ENCODE measurements around the gene SMAP1. TPM values are rescaled to one million over a fixed set of nuclear protein-coding genes. Genes with fewer than 3 reads are reported as not detected.

SMAP1 gene
- total RNA-seq, 1 donor from 2014 or later, result 32.1 TPM

DNA sequence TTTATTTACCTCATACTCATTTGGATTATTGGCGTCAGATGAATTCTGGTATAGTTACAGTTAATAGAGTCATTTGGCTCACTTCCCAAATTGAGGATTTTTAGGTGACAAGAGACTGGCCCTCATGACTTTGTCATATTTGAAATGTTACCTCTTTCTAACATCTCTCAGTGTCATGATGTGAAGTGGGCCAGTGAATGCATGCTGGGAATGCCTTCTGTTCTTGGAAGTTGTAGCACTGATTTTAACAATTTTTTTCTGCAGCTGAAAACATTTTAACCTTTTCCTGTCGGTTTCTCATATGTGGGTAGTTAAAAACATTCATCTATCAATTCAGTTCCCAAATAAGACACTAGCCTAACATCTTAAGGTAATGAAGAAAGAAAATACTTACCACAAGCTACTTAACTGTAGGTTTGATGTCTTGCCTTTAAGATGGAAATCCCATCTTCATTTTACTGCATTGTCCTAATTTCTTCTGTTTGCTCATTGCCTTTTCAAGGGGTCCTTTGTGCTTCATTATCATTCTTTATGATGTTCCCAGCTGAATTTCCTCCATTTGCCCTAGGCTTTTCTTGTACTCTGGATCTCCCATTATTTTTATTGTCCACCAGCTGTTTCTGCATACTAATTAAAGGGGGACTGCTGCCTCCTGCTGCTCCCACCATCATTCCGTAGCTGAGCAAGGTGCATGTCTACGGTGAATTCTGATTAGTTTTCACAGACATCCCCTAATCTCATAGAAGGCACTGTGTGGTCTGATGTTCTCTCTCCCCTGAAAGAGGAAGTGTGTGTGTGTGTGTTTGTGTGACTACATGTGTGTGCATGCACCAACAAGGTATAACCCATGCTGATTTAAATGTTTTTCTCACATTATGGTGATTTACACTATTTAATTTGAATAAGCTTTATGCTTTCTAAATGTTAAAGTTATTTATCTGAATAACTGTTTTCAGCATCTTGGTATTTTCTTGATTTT, 179.7 kb downstream of the SMAP1 start:
- TF ChIP-seq, protein P1, sequence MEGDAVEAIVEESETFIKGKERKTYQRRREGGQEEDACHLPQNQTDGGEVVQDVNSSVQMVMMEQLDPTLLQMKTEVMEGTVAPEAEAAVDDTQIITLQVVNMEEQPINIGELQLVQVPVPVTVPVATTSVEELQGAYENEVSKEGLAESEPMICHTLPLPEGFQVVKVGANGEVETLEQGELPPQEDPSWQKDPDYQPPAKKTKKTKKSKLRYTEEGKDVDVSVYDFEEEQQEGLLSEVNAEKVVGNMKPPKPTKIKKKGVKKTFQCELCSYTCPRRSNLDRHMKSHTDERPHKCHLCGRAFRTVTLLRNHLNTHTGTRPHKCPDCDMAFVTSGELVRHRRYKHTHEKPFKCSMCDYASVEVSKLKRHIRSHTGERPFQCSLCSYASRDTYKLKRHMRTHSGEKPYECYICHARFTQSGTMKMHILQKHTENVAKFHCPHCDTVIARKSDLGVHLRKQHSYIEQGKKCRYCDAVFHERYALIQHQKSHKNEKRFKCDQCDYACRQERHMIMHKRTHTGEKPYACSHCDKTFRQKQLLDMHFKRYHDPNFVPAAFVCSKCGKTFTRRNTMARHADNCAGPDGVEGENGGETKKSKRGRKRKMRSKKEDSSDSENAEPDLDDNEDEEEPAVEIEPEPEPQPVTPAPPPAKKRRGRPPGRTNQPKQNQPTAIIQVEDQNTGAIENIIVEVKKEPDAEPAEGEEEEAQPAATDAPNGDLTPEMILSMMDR (IDR thresholded peaks at IDR 0.05; ENCODE audit: borderline replicate concordance), result no peak
- Histone ChIP-seq H3K27me3 (ENCODE audit: low read depth) (no peaks in the 10 kb centered on the region), H3K36me3 (peaks cover 2% of the 10 kb centered on the region), H3K4me1 (no peaks in the 10 kb centered on the region), H3K9me3 (replicated peaks) (no peaks in the 10 kb centered on the region), H3K27ac (replicated peaks) (no peak overlapping the region), H3K4me3 (no peak overlapping the region)
- DNase-seq, result no peak
- intact Hi-C loops (cut with micrococcal nuclease), result no loop called here

DNA sequence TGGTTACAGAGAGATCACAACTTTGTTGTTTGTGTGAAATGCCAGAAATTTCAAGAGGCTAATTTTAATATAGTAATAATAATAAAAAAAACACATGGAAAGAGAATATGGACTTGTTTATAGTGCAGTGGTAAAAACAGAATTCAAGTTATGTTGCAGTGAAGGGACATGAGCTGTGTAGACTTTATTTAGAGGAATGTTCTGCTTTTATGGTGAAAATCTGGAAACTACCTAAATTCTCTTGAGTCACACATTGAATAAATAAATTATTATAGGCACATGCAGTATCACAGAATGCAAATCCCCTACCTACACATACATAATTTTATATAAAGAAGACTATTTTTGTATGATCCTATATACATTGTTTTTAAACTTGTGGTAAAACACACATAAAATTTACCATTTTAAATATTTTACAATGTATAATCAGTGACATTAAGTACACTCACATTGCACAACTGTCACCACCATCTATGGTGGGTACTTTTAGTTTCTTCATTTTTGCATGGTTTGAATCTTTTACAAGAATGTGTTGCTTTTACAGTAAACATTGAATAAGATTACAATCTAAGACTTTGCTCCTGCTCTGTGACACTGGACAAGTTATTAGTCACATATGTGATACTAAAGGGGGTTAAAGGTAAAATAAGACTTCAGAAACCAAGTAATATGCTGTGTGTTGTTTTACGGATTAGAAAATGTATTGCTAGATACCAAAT, 181.8 kb downstream of the SMAP1 start:
- Histone ChIP-seq H3K27me3 (ENCODE audit: low read depth) (no peaks in the 10 kb centered on the region), H3K4me1 (no peaks in the 10 kb centered on the region), H3K9me3 (replicated peaks) (no peaks in the 10 kb centered on the region), H3K4me3 (no peak overlapping the region), H3K27ac (replicated peaks) (no peak overlapping the region), H3K36me3 (peaks cover 11% of the 10 kb centered on the region)
- no peak for DNase-seq
- intact Hi-C loops (cut with micrococcal nuclease), result no loop called here
- TF ChIP-seq, protein P1 (IDR thresholded peaks at IDR 0.05; ENCODE audit: borderline replicate concordance), result no peak

DNA sequence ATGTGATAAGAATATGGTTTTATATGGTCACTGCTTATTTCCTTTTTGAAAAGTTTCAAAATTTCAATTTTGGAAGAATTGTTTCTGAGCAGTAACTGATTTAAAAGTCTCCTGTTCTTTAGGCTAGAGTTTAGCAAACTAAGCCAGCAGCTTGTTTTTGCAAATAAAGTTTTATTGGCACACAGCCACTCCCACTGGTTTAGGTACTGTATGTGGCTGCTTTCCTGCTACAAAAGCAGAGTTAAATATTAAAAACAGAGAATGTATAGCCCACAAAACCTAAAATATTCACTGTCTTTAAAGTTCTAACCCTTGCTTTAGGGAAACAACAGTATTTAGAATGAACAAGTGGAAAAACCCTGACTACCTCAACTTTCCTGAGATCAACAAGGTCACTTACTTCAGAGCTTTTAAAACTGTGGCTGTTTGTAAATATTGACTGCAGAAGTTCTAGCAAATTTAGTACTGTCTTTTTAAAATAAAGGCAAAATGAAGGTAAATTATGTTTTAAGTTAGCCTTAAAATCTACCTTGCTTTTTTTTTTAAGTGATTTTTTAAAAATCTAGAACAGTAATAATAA, 185.1 kb downstream of the SMAP1 start:
- Histone ChIP-seq H3K27ac (replicated peaks) (no peak overlapping the region), H3K4me1 (no peaks in the 10 kb centered on the region), H3K4me3 (no peak overlapping the region), H3K27me3 (ENCODE audit: low read depth) (no peaks in the 10 kb centered on the region), H3K36me3 (peaks cover 21% of the 10 kb centered on the region), H3K9me3 (replicated peaks) (no peaks in the 10 kb centered on the region)
- DNase-seq, result no peak
- intact Hi-C loops (cut with micrococcal nuclease), result no loop called here
- TF ChIP-seq, protein P1 (IDR thresholded peaks at IDR 0.05; ENCODE audit: borderline replicate concordance), result no peak

DNA sequence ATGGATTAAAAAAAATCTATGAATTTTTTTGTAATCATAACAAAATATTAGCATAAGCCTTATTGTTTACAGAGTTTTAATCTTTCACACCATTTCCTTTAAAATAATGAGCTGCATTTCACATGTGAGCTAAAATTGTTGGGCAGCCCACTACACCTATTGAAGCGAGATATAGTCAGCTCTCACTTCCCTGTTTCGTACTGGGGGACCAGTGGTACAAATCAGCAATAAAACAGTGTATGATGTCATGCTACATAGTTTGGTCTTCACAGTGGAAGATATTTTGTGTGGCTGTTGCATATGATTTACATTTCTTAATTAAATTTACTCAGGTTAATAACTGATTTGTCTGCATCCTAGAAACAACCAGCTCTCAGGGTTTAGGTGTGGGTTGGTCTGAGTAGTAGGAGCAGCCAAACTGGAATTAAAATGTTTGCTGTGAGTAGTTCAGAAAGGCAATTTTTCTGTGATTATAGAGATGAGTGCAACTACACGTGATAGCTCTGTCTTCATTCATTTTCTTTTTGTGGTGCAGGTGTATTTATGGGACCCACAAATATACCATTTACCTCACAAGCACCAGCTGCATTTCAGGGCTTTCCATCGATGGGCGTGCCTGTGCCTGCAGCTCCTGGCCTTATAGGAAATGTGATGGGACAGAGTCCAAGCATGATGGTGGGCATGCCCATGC, 189.8 kb downstream of the SMAP1 start:
- no peak for DNase-seq
- H3K4me1 ChIP-seq, result no peaks in the 10 kb centered on the region
- no peaks in the 10 kb centered on the region for H3K27me3 ChIP-seq (ENCODE audit: low read depth)
- TF ChIP-seq, protein P1 (IDR thresholded peaks at IDR 0.05; ENCODE audit: borderline replicate concordance), result no peak
- intact Hi-C loops (cut with micrococcal nuclease), result no loop called here
- H3K4me3 ChIP-seq, result no peak overlapping the region
- no peak overlapping the region for H3K27ac ChIP-seq (replicated peaks)
- no peaks in the 10 kb centered on the region for H3K9me3 ChIP-seq (replicated peaks)
- H3K36me3 ChIP-seq, result peaks cover 55% of the 10 kb centered on the region

DNA sequence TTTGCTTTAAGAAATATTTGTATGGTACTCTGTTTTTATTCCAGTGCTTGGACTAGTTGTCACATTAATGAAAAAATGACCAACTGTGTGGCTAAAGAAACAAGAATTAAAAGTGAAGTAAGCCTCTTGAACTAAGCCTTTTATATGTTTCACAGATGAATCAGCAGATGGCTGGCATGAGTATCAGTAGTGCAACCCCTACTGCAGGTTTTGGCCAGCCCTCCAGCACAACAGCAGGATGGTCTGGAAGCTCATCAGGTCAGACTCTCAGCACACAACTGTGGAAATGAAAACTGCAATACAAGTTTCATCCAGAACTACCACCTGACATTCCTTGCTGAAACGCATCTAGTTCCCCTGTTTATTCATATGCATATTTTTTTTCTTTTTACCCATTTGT, 192.4 kb downstream of the SMAP1 start:
- H3K27ac ChIP-seq (replicated peaks), result no peak overlapping the region
- peaks cover 47% of the 10 kb centered on the region for H3K36me3 ChIP-seq
- H3K27me3 ChIP-seq (ENCODE audit: low read depth), result no peaks in the 10 kb centered on the region
- H3K4me1 ChIP-seq, result peaks cover 8% of the 10 kb centered on the region
- no peaks in the 10 kb centered on the region for H3K9me3 ChIP-seq (replicated peaks)
- intact Hi-C loops (cut with micrococcal nuclease), result no loop called here
- no peak for DNase-seq
- H3K4me3 ChIP-seq, result no peak overlapping the region
- TF ChIP-seq, protein P1 (IDR thresholded peaks at IDR 0.05; ENCODE audit: borderline replicate concordance), result no peak

All from left ventricle myocardium inferior (tissue), 1 donor.